ENCODE measurements around the gene BPIFA3.
"Not testable (repeated sequence)": the region's sequence is repeated elsewhere in the genome, so short reads cannot be mapped to it uniquely, and the experiment has no call there.

Gene BPIFA3

DNA sequence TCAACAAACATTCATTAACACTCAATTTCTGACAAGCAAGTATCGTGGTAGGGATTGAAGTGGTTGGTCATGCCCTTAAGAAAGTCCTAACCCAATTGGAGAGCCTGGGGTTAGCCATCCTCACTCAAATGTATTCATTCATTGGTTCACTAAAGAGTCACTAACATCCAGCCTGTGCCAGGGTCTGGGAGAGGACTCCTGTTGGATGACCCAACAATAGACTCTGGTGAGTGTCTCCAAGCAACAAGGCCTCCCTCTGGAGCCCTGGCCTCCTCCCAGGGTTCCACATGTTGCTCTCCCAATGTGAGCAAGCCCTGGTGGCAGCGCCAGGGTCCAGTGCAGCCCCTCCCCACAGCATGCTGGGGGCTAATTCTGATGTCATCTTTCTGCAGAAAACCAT lies at the start of gene BPIFA3:
Gene BPIFA3 (plus strand): TSS at position 301 of the 400 bp plus-strand sequence. CDS start 185 bp downstream, outside the sequence.
- DNase-seq, result no peak

DNA sequence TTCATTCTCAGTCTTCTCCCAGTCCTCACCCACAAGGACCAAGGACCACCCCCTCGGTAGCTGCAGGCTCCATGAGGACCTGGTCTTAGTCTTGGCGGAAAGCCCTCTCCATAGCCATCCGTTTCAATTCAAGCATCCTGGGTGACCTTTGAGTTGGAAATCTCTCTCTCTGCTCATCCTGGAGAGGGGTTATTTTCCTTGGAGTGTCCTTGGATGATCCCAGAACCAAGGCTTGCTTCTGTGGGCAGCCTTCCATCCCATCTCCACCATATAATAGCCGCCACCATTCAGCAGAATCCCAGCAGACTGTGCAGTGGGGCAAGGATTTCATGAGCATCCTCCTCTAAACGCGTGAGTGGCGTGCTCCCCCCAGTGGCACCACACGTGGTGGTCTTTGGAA lies 49.3 kb upstream of the BPIFA3 start, which contains the start of gene BPIFA2:
Gene BPIFA2 (plus strand): TSS at position 301 of the 400 bp plus-strand sequence. CDS start 987 bp downstream, outside the sequence.
- no peak for DNase-seq

DNA sequence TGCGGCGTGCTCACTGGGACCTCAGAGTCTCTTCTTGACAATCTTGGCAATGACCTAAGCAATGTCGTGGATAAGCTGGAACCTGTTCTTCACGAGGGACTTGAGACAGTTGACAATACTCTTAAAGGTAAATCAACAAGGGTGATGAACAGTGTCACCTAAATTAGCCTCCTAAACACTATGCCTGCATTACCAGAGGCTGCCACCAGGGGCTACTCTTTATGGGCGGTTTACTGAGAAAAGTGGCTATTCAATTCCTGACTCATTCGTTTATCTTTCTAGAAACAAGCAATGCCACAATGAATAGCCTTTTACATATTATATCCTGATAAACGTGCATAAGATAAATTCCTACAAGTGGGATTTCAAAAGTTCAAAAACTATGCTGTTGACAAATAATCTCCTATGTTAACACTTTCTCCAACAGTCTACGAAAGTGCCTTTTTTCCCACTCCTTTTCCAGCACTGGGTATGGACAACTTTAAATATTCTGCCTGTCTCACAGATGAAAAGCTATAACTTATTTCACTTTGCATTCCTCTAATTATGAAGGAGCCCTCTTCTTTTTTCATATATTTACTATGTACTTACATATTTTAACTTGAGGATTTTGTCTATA lies 47.9 kb upstream of the BPIFA3 start:
- DNase-seq, result no peak

DNA sequence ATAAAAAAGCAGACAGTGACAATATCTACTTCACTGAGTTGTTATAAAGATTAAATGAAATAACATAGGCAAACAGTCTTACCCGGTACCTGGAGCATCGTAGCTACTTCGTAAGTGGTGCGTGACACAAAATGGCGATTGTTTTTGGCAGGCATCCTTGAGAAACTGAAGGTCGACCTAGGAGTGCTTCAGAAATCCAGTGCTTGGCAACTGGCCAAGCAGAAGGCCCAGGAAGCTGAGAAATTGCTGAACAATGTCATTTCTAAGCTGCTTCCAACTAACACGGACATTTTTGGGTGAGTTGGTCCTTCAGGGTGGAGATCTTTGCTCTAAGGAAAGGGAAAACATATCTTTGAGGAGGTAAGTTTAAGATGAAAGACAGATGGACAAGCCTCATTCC lies 44.4 kb upstream of the BPIFA3 start:
- DNase-seq, result no peak

DNA sequence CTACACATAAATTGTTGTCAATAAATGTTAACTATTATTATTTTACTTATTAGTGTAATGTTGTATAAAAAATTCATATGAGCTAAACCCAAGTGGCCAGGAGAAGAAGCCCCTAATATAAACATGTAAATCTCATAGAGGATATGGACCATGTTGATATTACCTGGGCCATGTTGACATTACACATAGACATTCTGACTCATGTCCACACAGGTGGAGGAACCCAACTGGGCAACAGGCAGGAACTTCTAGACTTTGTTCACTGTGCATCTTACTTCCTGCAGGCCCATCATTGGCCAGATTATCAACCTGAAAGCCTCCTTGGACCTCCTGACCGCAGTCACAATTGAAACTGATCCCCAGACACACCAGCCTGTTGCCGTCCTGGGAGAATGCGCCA lies 42.0 kb upstream of the BPIFA3 start:
- DNase-seq, result no peak

DNA sequence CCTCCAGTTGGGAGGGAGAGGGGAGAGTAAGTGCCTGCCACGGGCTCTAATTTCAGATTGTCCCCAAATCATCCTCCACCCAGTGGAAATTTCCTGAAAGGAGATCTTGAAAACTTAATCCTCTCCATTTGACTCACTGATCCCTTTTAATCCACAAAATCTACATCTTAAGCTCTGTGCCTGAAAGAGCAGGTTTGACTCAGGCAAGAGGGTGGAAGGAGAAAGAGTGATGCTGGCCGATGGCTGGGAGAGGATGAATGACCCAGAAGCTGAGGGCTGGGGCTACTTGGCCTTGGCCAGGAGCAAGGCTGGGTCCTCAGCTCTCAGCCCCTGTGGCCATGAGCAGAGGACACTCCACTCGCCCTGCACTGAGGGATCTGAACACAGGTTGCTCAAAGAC lies 41.1 kb upstream of the BPIFA3 start:
- DNase-seq, result no peak

DNA sequence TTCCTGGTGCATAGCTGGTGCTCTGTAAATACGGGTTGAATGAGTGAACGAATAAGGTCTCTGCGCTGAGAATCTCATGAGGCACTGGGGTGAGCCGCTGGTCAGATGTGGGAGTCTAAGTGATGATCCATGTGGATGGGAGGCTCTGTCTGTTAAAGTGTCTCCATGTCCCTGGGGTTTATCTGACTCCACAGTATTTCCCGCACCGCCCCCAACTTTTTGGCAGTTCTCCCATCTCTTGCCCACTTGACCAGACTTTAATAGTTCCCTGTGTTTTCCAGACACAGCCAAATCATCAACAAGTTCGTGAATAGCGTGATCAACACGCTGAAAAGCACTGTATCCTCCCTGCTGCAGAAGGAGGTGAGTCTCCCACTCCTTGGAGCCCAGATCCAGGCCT lies 39.3 kb upstream of the BPIFA3 start:
- DNase-seq, result no peak

DNA sequence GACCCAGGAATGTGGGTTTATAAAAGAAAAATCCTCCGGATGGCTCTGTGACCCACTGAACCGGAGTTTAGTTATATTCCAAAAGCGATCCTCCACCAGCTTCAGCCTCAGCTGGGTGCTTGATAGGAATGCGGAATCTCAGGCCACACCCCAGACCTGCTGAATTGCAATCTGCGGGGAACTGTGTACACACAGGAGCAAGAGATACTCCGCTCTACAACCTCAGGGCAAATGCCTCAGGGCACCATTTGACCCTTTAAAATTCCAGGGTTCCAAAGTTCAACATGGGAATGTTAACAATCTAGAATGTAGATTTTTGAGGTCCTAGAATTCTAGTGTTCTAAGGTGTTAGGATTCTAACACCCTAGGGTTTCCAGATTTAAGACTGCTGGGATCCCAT lies 38.4 kb upstream of the BPIFA3 start:
- DNase-seq, result no peak

DNA sequence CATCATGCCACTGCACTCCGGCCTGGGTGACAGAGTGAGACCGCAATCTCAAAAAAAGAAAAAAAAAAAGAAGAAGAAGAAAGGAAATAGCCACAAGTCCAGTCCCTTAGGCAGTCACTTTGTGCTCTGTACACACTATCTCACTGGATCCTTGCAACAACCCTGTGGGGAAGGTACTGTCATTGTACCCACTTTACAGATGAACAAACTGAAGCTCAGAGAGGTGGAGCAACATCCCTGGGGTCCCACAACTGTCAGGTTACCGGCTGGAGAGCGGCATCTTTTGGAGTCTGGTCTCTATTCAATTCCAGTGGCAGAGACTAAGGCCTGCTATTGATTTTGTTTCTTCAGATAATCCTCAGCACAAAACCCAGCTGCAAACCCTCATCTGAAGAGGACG lies 37.0 kb upstream of the BPIFA3 start:
- no peak for DNase-seq

DNA sequence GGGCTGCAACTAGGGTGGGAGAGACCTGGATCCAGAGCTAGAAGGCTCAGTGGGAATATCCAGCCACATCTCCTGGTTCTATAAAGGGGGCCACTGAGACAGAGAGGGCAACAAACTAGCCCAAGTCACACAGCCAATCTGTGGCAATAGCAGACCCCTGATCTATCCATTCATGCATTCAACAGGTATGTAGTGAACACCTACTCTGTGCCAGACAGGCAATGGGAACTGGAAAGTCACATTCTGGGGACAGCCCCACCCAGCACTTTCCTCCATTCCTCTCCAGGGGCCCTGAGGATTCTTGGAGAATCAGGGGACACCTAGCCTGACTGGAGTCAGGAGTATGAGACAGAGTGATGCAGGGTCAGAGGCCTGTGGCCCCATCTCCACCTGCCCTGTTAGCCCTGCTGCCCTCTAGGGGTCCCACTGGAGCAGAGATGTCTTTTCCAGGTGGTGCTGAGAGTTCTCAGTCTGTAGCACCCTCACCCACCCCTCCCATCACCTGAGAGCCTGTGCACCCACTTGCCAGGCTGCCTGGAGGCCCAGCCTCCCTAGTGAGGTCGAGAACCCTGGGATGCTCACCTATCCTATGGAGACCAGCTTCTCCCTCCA lies 35.6 kb upstream of the BPIFA3 start:
- no peak for DNase-seq

DNA sequence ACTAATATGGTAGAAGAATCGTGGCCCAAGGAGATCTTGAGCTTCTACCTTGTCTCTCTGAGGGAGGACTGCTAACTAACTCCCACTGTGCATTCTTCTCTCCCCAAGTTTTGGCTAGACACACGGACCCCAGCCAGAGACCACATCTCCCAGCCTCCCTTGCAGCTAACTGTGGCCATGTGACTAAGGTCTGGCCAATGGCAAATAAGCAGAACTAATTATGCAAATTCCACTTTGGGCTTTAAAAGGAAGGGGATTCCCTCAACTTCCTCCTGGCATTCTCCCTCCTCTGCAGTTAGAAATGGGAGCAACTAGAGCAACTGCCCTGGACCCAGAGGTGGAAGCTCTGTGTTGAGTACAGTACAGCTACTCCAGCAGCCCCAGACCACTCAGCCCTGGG lies 33.8 kb upstream of the BPIFA3 start:
- no peak for DNase-seq

DNA sequence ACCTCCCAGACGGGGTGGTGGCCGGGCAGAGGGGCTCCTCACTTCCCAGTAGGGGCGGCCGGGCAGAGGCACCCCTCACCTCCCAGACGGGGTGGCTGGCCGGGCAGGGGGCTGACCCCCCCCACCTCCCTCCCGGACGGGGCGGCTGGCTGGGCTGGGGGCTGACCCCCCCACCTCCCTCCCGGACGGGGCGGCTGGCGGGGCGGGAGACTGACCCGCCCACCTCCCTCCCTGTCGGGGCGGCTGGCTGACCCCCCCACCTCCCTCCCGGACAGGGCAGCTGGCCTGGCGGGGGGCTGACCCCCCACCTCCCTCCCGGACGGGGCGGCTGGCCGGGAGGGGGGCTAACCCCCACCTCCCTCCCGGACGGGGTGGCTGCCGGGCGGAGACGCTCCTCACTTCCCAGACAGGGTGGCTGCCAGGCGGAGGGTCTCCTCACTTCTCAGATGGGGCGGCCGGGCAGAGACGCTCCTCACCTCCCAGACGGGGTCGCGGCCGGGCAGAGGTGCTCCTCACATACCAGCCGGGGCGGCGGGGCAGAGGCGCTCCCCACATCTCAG lies 32.0 kb upstream of the BPIFA3 start:
- not testable (repeated sequence) for DNase-seq

DNA sequence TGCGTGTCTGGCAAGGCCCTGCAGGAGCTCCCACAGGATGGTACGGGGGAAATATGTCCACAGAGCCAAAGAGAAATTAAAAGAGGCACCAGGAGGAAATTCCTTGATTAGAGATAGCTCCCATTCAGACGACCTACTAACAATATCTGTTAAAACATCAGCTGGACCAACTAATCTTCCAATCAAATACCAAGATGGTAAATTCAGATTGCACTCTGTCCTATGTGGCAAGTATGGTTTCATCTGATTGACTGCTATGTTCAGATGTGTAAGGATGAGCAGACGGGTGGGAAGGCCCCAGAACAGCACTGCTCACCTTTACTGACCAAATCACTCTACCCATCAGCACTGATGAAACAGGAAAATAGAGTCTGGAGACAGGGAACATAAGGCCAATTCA lies 29.7 kb upstream of the BPIFA3 start:
- DNase-seq, result no peak

DNA sequence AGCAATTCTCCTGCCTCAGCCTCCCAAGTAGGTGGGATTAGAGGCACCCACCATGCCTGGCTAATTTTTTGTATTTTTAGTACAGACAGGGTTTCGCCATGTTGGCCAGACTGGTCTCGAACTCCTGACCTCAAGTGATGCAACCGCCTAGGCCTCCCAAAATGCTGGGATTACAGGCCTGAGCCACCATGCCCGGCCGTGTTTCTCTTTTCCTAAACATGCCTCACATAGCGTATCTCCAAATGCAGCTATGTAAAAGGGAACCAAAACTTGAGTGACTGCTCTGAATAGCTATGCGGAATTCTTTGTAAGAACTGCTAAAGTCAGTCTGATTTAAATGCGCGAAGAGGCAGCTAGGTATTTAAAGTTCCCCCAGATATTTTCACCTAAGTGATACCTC lies 28.7 kb upstream of the BPIFA3 start:
- no peak for DNase-seq

DNA sequence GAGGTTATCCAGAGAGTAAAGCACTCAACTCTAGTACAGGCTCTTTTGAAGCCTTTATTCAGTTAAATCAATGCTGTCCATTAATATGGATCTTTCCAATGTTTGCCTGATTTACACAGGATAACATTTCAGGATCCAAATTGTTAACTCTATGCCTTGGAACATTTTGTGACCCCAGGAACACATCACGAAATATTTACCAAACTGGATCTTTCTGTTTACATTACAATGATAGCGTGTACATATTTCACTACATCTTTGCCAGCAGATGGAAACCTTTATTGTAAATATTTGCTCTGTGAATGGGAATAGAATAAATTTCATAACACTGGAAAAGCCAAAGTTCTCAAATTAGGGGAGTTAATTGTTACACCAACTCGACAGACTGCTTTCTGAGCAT lies 25.7 kb upstream of the BPIFA3 start:
- no peak for DNase-seq

DNA sequence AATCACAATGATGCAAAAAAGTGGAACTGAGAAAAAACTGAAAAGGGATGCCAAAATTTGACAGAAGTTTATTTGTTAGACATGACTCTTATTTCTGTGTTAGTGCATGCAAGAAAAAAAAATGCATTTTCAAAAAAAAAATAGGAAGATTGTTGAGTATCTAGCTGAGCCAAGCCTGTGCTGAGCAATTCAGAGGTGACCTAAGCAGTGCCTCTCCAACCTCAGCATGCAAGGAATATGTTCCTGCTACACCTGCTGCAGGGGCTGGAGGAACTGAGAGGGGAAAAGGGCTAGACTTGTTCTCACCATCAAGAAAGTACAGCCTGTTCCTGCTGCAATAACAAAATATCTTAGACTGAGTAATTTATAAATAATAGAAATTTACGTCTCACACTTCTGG lies 25.2 kb upstream of the BPIFA3 start:
- DNase-seq, result no peak

DNA sequence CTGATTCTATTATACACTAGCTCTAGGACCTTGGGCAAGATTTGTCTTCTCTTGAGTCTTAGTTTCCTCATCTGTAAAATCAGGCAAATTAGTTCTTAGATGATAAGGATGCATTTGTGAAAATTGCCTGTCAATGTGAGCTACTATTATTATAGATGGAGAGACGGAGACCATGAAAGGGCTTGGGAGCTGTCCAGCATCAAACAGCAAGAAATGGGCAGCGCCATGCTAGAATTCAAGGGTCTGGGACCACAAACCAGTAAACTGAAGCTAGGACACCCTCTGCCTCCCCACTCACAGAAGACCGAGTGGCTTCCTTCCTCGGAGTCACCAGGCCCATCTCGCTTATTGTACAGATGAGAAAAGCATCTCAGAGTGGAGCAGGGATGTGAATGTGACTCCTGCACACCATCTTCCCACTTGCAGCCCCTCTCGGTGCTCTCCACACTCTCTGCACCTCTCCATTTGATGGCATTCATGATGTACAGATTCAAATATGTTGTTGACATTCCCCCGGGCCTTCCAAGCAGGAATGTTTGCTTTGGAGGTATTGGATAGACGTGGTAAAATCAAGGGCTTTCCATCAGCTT lies 24.1 kb upstream of the BPIFA3 start:
- no peak for DNase-seq

DNA sequence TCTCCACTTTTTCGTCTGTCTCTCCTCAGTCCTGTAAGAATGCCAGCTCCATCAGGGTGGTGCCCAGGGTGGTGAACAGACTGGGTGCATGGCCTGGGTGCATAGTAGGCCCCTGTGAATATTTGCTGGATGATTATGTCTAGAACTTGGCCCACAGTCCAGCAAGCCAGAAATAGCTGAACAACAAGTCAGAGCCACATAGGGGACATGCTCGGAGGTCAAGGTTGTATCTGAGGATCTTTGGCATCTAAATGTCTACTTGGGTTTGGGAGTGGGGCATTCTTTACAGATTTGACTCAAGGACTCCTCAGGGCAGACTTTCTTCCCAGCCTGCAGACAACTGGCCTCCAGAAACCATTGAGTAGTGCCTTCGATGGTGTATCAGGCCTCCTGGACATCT lies 18.1 kb upstream of the BPIFA3 start:
- no peak for DNase-seq

DNA sequence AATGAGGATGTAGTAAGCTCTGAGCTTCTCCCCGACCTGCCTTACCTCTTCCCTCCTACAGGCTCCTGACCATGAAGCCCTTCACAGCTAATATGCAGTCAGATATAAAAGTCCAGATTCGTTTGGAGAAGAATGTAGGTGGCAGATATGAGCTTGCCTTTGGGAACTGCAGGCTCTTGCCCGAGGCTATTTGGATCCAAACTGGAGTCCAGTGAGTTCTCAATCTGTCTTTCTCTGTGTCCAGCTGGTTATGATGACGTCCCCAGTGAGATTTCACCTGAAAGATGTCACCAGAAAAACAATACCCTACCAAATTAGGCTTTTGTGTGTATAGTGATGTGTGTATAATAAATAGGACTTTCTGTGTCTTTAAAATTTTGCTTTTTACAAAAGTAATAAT lies 14.7 kb upstream of the BPIFA3 start:
- no peak for DNase-seq

DNA sequence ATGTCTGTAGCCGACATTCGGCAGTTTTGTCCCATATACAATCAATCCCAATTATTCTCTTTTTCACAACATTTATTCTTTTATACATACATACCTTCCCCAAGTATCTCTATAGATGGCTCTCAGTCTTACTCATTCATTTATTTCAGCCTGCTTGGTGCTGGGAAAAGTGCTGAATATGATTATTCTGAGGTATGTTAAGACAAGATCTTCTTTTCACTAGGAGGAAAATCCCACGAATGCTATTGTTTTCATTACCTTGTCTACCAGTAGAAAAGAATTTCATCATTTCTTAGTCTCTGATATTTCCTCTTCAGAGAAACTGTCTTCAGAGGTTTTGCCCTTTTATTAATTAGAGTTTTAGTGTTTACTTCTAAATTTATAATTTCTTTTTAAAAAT lies 13.7 kb upstream of the BPIFA3 start:
- DNase-seq, result no peak

DNA sequence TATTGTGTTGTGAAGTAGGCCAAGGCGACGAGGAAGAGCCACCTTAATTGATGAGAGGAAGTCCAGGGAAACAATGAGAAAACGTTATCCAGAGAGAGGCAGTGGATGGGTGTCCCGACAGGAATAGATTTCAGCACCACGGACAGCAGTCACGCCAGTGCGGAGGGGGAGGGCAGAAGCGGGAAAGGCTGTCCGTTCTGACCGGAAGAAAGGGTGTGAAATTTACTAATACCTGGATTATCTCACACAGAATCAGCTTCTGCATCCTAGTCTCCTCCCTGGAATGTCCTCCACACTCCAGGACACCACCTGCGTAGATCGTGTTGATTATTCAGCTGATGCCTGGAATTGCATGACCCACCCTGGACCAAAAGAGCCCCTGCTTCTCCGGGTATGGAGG lies 7.4 kb upstream of the BPIFA3 start:
- DNase-seq, result no peak

DNA sequence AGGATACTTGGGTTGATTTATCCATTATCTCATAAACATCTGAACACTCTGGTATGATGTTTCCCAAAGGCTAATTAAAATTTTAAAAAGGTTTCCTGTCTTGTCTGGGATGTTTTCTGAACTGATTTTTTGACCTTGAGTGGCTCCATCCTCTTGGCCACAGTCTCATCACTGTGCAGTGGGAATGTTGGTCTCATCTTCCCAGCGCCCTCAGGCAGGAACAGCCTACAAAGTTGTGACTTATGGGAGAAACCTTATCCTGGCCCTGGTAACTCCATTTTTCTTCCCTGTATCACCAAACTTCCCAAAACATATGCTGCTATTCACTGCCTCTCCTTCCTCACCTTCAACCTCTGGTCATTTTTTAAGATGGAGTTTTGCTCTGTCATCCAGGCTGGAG lies 6.8 kb upstream of the BPIFA3 start:
- DNase-seq, result no peak

DNA sequence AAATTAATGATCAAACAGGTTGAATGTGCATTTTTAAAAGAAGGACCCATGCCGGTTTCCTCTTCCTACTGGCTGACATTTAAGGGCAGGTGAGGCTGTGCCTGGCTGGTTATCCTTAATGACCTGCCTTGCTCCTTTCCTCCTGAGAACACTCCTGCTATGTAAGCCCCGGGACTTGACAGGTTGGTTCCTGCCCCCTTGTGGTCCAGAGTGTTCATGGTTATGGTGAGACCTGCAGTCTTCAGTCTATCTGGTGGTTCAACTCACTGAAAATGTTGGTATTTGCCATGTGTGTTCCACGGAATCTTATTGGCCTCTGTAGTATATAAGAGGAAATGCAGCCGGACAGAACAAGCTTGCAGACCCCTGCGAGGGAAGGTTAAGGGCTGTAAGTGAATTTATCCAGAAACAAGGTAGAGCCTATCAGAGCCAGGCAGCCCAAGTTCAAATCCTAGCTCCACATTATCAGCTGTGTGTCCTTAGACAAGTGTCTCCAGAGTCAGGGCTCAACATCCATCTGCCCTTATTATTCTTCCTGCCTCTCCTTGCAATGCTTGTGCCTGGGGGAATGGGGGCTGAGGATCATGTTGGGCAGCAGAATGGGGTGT lies 5.2 kb upstream of the BPIFA3 start:
- DNase-seq, result no peak

DNA sequence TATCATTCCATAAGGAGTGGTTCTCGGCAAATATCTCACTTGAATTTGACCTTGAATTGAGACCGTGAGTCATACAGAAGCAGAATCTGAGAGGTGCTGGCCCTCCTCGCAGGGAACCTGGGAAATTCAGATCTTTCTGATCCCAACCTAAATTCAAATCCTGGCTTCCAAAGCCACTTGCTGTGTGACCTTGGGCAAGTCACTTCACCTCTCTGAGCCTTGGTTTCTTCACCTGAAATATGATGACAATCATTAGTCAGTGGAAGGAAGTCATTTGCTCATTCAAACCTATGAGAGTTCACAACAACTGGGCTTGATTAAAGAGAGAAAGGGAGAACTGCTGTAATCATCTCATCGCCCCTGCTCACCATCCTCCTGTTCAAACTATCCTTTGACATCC lies 7.2 kb downstream of the BPIFA3 start:
- no peak for DNase-seq

Measured in cortex of kidney (tissue), 1 donor.